MM.1S (cell line): Measurements from ENCODE around the gene MMP24.

Experiments
- CTCF ChIP-seq: fragments of 300-600 bp; sonication (generic); IDR thresholded peaks from 2 replicates; pipeline ENCODE4 v1.5.1; 2016; ENCODE audit warnings: antibody characterized with exemption, low read length, mixed read lengths
- EZH2 ChIP-seq: fragments of 300-600 bp; sonication (generic); optimal IDR thresholded peaks from 2 replicates; pipeline ENCODE3; 2017; ENCODE audit warnings: low read depth, mild to moderate bottlenecking, antibody characterized with exemption, low read length, mixed read lengths
- EZH2phosphoT487 ChIP-seq: fragments of 300-600 bp; sonication (generic); IDR thresholded peaks from 2 replicates; pipeline ENCODE4 v1.6.1; 2018; ENCODE audit warnings: antibody characterized with exemption, low read length

GRCh38 chr20:35287509-35288324, 61.2 kb downstream of the MMP24 start:
- TF ChIP-seq CTCF, result no peak
- no peak for TF ChIP-seq EZH2phosphoT487
- TF ChIP-seq EZH2, result no peak
